ENCODE measurements around the gene ARHGAP31. TPM values are rescaled to one million over a fixed set of nuclear protein-coding genes. Genes with fewer than 3 reads are reported as not detected.

ARHGAP31 gene
- total and polyA plus RNA-seq, 8 donors, result 1.2 to 275 (median 4.3) TPM

DNA sequence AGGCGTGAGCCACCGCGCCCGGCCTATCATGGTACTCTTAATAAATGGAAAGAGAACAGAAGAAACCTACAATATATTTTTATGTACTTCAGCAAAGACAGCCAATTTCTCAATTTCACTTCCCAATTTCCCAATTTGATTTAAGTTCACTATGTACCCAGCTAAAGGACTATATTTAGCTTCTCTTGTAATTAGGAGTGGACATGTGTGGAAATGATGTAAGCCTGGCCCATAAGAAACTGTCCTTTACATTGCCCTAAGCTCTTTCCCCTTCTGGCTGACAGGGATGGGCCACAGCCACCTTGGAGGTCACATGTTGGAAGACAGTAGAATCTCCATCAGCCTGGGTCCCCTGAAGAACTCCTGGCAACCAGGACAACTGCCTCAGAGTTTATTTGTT is 163.1 kb downstream of the ARHGAP31 start:
- no peaks in the 10 kb centered on the region for H3K27me3 ChIP-seq
- H3K36me3 ChIP-seq, result peaks cover 35 to 97% (median 96%) of the 10 kb centered on the region in 4 donors
- no peak for TF ChIP-seq EP300 (IDR thresholded peaks at IDR 0.05)
- TF ChIP-seq, protein P1, sequence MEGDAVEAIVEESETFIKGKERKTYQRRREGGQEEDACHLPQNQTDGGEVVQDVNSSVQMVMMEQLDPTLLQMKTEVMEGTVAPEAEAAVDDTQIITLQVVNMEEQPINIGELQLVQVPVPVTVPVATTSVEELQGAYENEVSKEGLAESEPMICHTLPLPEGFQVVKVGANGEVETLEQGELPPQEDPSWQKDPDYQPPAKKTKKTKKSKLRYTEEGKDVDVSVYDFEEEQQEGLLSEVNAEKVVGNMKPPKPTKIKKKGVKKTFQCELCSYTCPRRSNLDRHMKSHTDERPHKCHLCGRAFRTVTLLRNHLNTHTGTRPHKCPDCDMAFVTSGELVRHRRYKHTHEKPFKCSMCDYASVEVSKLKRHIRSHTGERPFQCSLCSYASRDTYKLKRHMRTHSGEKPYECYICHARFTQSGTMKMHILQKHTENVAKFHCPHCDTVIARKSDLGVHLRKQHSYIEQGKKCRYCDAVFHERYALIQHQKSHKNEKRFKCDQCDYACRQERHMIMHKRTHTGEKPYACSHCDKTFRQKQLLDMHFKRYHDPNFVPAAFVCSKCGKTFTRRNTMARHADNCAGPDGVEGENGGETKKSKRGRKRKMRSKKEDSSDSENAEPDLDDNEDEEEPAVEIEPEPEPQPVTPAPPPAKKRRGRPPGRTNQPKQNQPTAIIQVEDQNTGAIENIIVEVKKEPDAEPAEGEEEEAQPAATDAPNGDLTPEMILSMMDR (IDR thresholded peaks at IDR 0.05), result no peak
- TF ChIP-seq POLR2A (IDR thresholded peaks at IDR 0.05), result no peak
- no peak for TF ChIP-seq POLR2AphosphoS5 (IDR thresholded peaks at IDR 0.05)
- no peak overlapping the region for H3K4me3 ChIP-seq
- 70 to 99% (median 88%) methylated on average over 4 of the region's 4 CpGs for WGBS, 5 donors
- intact Hi-C loops (cut with DNase I; ENCODE audit: low total_unique reads), result no loop called here
- H3K4me1 ChIP-seq, result peaks cover 3 to 61% (median 44%) of the 10 kb centered on the region in 4 donors
- no peaks in the 10 kb centered on the region for H3K9me3 ChIP-seq
- DNase-seq, result no peak
- H3K27ac ChIP-seq, result peak overlapping the region in 1 of 5 donors; percentile 36

DNA sequence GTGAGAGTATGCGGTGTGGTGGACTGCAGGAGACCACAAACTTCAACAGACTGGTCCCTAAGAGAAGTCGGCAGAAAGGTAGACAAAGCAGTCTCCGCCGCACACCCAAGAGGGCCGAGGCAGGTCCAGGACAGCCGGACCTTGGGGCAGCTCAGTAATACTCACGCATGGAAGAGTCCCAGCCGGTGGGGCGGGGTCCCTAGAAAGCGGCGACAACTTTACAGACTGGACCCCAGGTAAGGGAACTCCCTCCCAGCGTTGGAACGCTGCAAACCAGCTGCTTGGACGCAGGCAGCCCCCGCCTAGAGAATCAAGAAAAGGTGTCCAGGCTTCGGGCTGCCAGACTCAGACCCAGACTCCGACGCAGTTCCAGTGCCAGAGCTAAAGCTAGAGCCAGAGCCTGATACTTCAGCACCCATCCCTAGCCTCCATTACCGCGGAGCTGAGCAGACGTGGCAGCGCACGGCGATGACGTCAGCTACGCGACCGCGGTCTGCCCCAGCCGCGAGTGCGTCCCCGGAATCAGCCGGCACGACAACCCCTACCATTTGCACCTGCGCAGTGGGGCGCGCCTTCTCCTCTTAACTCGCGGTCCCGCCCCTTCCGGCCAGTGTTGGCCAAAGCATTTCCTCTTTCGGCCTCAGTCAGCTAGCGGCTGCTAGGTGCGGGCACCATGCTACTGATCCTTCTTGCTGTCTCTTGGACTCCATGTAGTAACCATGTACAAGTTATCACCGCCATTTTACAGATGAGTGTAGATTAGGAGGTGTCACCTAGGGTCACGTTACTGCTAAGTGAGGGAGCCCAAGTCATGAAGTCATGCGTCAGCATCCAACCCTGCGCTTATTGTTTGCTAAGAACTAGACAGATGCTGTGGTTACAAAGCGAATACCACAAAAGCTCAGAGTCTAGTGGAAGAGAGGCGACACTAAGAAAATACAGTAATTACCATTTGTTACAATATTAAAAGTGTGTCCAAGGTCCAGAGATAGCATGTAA is 169.3 kb downstream of the ARHGAP31 start, which contains the start of gene TMEM39A:
TSS of gene TMEM39A (minus strand) at position 445 of the 999 bp plus-strand sequence. CDS start 1,541 bp downstream, outside the sequence.
- H3K4me3 ChIP-seq, result peak within 1 kb of the TSS; percentile 85 to 98 (median 96)
- peaks cover 11 to 58% (median 42%) of the 10 kb centered on the region in 4 donors for H3K4me1 ChIP-seq
- TF ChIP-seq POLR2A (IDR thresholded peaks at IDR 0.05), result peak in 2 of 4 donors; percentile 68 to 80
- TF ChIP-seq, protein P1 (IDR thresholded peaks at IDR 0.05), result peak in 4 of 7 experiments; percentile 14 to 50 (median 24)
- TF ChIP-seq EP300 (IDR thresholded peaks at IDR 0.05), result no peak
- TF ChIP-seq POLR2AphosphoS5 (IDR thresholded peaks at IDR 0.05), result peak; percentile 97 to 99 (median 98)
- peaks cover 10 to 35% (median 33%) of the 10 kb centered on the region in 4 donors for H3K36me3 ChIP-seq
- DNase-seq, result peak; percentile 100
- H3K27ac ChIP-seq, result peak within 1 kb of the TSS; percentile 85 to 94 (median 90)
- H3K27me3 ChIP-seq, result no peaks in the 10 kb centered on the region
- 3 to 11% (median 4%) methylated on average over 19 to 51 of the region's 51 CpGs for WGBS, 5 donors
- no peaks in the 10 kb centered on the region for H3K9me3 ChIP-seq
- intact Hi-C loops (cut with DNase I; ENCODE audit: low total_unique reads), result no loop called here

DNA sequence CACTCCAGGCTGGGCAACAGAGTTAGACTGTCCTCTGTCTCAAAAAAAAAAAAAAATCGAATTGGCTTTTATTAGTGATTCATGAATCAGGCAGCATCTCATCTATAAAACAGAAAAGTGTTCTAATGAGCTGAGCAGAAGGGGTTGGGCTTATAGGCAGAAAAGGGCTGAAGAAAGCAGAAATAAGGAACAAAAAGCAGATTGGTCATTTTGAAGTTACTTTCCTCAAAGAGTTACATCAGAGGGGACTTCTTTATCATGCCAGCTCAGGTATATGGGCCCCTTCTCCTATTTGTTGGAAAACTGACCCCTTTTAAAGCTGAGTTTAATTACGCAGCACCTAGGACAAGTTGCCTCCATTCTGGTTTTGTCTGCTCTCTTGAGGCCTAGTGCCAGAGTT is 173.9 kb downstream of the ARHGAP31 start:
- Histone ChIP-seq H3K4me3 (peak overlapping the region in 2 of 4 donors; percentile 83 to 99), H3K9me3 (no peaks in the 10 kb centered on the region), H3K27ac (peak overlapping the region in 4 of 5 donors; percentile 78 to 88 (median 82)), H3K27me3 (no peaks in the 10 kb centered on the region), H3K36me3 (peaks cover 8 to 23% (median 20%) of the 10 kb centered on the region in 4 donors), H3K4me1 (peaks cover 17 to 37% (median 32%) of the 10 kb centered on the region in 4 donors)
- TF ChIP-seq POLR2AphosphoS5 (IDR thresholded peaks at IDR 0.05), result no peak
- TF ChIP-seq, protein P1 (IDR thresholded peaks at IDR 0.05), result no peak
- TF ChIP-seq EP300 (IDR thresholded peaks at IDR 0.05), result no peak
- no peak for TF ChIP-seq POLR2A (IDR thresholded peaks at IDR 0.05)
- intact Hi-C loops (cut with DNase I; ENCODE audit: low total_unique reads), result no loop called here
- 77 to 96% (median 91%) methylated on average over 2 of the region's 2 CpGs for WGBS, 5 donors
- no peak for DNase-seq

DNA sequence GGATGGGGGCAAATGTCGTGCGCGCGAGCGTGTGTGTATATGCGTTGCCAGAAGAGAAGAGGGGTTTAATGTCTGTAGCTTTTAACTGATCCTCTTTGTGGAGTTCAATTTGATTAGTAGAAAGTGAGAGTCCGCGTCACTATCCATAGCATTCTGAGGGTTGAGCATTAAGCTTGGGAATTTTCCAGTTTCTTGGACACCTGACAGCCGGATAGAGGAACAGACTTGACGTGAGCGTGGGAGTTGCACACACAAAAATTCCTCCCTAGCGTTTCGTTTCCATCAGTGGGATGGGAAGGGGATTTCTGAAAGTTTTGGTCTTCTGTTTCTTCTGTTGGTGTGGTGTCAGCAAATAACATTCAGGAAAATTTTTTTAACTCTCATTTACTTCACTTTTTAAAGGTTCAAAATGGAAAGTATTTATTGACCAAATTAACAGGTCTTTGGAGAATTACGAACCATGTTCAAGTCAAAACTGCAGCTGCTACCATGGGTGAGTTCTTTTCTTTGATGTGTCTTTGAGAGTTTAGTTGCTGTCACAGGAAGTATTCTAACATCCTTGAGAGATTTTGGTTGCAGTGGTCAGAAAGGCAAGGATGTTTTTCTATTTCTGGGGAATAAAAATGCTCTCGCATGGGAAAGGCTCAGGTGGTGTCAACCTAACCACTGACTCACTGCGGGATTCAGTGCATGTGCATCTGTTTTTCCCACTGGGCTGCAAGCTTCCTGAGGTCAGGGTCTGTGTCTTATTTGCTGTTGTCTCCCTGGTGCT is 175.4 kb downstream of the ARHGAP31 start:
- TF ChIP-seq POLR2AphosphoS5 (IDR thresholded peaks at IDR 0.05) (no peak), POLR2A (IDR thresholded peaks at IDR 0.05) (no peak), EP300 (IDR thresholded peaks at IDR 0.05) (no peak)
- TF ChIP-seq, protein P1 (IDR thresholded peaks at IDR 0.05), result no peak
- H3K27ac ChIP-seq, result peak overlapping the region; percentile 76 to 88 (median 78)
- H3K4me1 ChIP-seq, result peaks cover 17 to 30% (median 25%) of the 10 kb centered on the region in 4 donors
- H3K27me3 ChIP-seq, result no peaks in the 10 kb centered on the region
- intact Hi-C loops (cut with DNase I; ENCODE audit: low total_unique reads), result no loop called here
- no peaks in the 10 kb centered on the region for H3K9me3 ChIP-seq
- 10 to 16% (median 15%) methylated on average over 16 of the region's 16 CpGs for whole genome bisulfite sequencing, 5 donors
- DNase-seq, result peak in 1 of 2 donors; percentile 3
- H3K36me3 ChIP-seq, result peaks cover 13 to 35% (median 34%) of the 10 kb centered on the region in 4 donors
- peak overlapping the region; percentile 83 to 99 (median 94) for H3K4me3 ChIP-seq

Measured in stomach (tissue), 9 donors.